ENCODE measurements around the gene FLOT1.

DNA sequence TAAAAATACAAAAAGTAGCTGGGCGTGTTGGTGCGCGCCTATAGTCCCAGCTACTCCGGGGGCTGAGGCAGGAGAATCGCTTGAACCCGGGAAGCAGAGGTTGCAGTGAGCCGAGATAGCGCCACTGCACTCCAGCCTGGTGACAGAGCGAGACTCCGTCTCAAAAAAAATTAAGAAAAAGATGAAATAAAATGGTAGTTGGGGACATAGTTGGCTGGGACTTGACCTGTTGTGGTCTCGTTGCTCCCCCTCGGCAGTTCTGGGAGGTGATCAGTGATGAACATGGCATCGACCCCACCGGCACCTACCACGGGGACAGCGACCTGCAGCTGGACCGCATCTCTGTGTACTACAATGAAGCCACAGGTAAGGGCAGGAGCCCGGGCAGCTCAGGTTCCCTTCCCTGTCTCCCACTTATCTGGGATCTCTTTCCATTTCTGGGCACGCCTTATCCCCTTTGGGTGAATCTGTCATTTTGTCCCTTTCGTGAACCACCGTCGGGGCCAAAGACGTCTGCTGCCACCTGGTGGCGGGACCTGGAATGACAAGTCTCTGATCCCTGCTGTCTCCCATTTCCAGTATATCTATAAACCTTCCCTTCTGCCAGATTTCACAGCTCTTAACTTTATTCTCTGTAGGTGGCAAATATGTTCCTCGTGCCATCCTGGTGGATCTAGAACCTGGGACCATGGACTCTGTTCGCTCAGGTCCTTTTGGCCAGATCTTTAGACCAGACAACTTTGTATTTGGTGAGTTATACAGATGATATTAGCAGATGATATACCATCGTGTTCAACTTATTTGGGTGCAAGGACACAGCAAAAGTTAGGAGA, 20.0 kb downstream of the FLOT1 start:
- TF ChIP-seq POLR2AphosphoS5 (IDR thresholded peaks at IDR 0.05; ENCODE audit: insufficient read depth, low read depth, low read length) (peak; percentile 36), FOS (IDR thresholded peaks at IDR 0.05; ENCODE audit: borderline replicate concordance, insufficient read depth, low read length) (no peak), EZH2 (IDR thresholded peaks at IDR 0.05; ENCODE audit: borderline replicate concordance, low read depth, low read length, severe bottlenecking) (no peak), POLR2A (IDR thresholded peaks at IDR 0.05; ENCODE audit: low read depth, low read length) (peak; percentile 76)
- TF ChIP-seq, protein P1, sequence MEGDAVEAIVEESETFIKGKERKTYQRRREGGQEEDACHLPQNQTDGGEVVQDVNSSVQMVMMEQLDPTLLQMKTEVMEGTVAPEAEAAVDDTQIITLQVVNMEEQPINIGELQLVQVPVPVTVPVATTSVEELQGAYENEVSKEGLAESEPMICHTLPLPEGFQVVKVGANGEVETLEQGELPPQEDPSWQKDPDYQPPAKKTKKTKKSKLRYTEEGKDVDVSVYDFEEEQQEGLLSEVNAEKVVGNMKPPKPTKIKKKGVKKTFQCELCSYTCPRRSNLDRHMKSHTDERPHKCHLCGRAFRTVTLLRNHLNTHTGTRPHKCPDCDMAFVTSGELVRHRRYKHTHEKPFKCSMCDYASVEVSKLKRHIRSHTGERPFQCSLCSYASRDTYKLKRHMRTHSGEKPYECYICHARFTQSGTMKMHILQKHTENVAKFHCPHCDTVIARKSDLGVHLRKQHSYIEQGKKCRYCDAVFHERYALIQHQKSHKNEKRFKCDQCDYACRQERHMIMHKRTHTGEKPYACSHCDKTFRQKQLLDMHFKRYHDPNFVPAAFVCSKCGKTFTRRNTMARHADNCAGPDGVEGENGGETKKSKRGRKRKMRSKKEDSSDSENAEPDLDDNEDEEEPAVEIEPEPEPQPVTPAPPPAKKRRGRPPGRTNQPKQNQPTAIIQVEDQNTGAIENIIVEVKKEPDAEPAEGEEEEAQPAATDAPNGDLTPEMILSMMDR (IDR thresholded peaks at IDR 0.05; ENCODE audit: extremely low read depth in 1 of 2, insufficient read depth in 1 of 2, low read depth in 1 of 2, low read length in 2 of 2), result peak; percentile 83 to 87
